ENCODE results near the gene KIRREL3.

DNA sequence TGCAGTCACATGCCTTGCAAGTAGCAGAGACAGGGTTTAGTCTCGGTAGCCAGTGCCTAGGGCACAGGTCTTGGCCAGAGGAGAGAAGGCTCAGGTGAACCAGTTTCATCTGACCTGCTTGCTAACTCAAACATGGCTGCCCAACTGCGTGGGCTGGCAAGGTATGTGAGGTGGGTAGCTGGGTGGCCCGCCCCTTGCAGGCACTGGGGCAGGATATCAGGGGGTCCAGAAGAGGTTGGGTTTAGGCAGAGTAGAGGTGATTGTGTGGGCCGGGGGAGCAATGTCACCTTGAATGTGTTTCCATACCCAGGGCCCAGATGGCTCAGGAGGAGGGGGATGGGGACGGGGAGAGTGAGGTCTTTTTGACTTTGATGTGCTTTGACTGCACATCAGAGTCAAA is 607.4 kb downstream of the KIRREL3 start:
- TF ChIP-seq, protein P1, sequence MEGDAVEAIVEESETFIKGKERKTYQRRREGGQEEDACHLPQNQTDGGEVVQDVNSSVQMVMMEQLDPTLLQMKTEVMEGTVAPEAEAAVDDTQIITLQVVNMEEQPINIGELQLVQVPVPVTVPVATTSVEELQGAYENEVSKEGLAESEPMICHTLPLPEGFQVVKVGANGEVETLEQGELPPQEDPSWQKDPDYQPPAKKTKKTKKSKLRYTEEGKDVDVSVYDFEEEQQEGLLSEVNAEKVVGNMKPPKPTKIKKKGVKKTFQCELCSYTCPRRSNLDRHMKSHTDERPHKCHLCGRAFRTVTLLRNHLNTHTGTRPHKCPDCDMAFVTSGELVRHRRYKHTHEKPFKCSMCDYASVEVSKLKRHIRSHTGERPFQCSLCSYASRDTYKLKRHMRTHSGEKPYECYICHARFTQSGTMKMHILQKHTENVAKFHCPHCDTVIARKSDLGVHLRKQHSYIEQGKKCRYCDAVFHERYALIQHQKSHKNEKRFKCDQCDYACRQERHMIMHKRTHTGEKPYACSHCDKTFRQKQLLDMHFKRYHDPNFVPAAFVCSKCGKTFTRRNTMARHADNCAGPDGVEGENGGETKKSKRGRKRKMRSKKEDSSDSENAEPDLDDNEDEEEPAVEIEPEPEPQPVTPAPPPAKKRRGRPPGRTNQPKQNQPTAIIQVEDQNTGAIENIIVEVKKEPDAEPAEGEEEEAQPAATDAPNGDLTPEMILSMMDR (IDR thresholded peaks at IDR 0.05; ENCODE audit: insufficient read depth, low read length, poor library complexity, severe bottlenecking) = no peak
- no peak for TF ChIP-seq EZH2phosphoT487 (conservative IDR thresholded peaks at IDR 0.05; ENCODE audit: low read length)

Data from SU-DHL-6 (cell line).